ENCODE measurements around the gene ARHGEF37.
"Not testable (repeated sequence)": the region's sequence is repeated elsewhere in the genome, so short reads cannot be mapped to it uniquely, and the experiment has no call there.

Gene ARHGEF37

GRCh38 chr5:149581192-149581861, at the start of gene ARHGEF37:
Gene ARHGEF37 (plus strand): TSS chr5:149581498. CDS start chr5:149597770, 16,272 bp downstream.
- peak; percentile 67 for DNase-seq

- DNase-seq = no peak
Observed at GRCh38 chr5:149532413-149532812, 48.9 kb upstream of the ARHGEF37 start.

GRCh38 chr5:149535787-149536186, 45.5 kb upstream of the ARHGEF37 start:
- not testable (repeated sequence) for DNase-seq

GRCh38 chr5:149537374-149537975, 43.8 kb upstream of the ARHGEF37 start:
- no peak for DNase-seq

GRCh38 chr5:149540089-149540488, 41.2 kb upstream of the ARHGEF37 start:
- DNase-seq = no peak

GRCh38 chr5:149541893-149542292, 39.4 kb upstream of the ARHGEF37 start:
- no peak for DNase-seq

GRCh38 chr5:149543361-149544027, 37.8 kb upstream of the ARHGEF37 start:
- DNase-seq = no peak

GRCh38 chr5:149544028-149544420, 37.3 kb upstream of the ARHGEF37 start:
- DNase-seq = peak; percentile 36

- DNase-seq = no peak
Observed at GRCh38 chr5:149545327-149545726, 36.0 kb upstream of the ARHGEF37 start.

- DNase-seq = no peak
Observed at GRCh38 chr5:149546974-149547373, 34.3 kb upstream of the ARHGEF37 start.

GRCh38 chr5:149549461-149550267, 31.6 kb upstream of the ARHGEF37 start:
- peak; percentile 70 for DNase-seq

GRCh38 chr5:149550268-149550583, 31.1 kb upstream of the ARHGEF37 start:
- peak; percentile 70 for DNase-seq

- peak; percentile 53 for DNase-seq
Observed at GRCh38 chr5:149550594-149551226, 30.6 kb upstream of the ARHGEF37 start.

GRCh38 chr5:149551227-149552037, 29.9 kb upstream of the ARHGEF37 start, which contains the start of gene CSNK1A1:
Gene CSNK1A1 (minus strand): TSS chr5:149551439. CDS start chr5:149550964, 475 bp downstream.
- DNase-seq = peak; percentile 99

GRCh38 chr5:149552038-149552494, 29.2 kb upstream of the ARHGEF37 start:
- DNase-seq = no peak

- DNase-seq = no peak
Observed at GRCh38 chr5:149552553-149553160, 28.6 kb upstream of the ARHGEF37 start.

GRCh38 chr5:149559706-149560105, 21.6 kb upstream of the ARHGEF37 start:
- no peak for DNase-seq

- DNase-seq = peak; percentile 41
Observed at GRCh38 chr5:149561848-149562247, 19.4 kb upstream of the ARHGEF37 start.

- no peak for DNase-seq
Observed at GRCh38 chr5:149563466-149563865, 17.8 kb upstream of the ARHGEF37 start.

GRCh38 chr5:149564542-149565140, 16.7 kb upstream of the ARHGEF37 start:
- peak; percentile 86 for DNase-seq

- no peak for DNase-seq
Observed at GRCh38 chr5:149567226-149567625, 14.1 kb upstream of the ARHGEF37 start.
